ENCODE measurements around the gene HS6ST1. TPM values are rescaled to one million over a fixed set of nuclear protein-coding genes. Genes with fewer than 3 reads are reported as not detected.

Gene HS6ST1
- total and polyA plus RNA-seq, 2 donors (not counting 1 experiment from before 2014, with no cell fraction given), result 7.8 to 22.7 TPM

DNA sequence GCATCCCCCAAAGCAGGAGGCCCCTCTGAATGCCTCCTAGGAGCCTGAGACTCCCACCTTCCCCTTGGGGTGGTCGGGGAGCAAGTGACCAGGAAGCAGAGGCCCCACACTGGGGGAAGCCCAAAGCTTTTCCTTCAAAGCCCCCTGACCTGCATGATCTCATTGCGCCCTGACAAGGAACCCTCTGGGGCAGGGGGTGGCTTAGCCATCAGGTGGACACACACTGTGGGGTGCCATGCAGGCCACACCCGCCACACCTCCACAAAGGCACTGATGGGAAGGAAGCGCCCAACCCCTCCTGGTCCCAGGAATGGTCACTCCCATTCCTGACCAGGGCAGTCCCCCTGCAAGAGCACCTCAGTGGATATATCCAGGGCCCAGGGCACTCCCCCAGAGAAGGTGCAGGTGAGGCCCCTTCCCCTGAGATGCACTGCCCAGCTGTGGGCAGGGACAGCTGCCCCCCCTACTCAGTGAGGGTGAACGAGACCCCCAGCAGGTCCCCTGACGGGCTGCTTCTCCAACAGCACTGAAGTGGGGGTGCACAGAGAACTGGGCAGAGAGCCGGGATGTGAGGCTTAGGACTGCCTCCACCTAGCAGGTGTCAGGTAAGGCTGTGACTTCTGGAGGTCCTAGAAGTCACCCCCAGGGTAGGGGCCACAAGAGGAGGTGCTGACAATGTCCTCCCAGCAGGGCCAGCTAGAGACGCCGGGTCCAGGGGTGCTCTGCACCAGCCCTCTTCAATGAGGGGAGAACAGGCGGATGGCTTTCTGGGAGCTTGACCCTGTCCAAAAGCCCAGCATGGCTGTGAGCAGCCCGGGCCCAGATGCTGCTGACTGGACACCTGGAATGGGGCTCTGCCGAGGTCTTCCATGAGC lies 31.5 kb downstream of the HS6ST1 start:
- no peaks in the 10 kb centered on the region for H3K9me3 Mint-ChIP-seq (ENCODE audit: insufficient read depth)
- H3K36me3 ChIP-seq (replicated peaks in 1 of 2; ENCODE audit: control extremely low read depth in 1 of 2, control insufficient read depth in 1 of 2, extremely low read depth in 1 of 2, insufficient read depth in 2 of 2, low read length in 1 of 2), result peaks cover 0 to 3% of the 10 kb centered on the region in 2 experiments
- H3K27ac ChIP-seq (ENCODE audit: low read length in 2 of 2), result no peak overlapping the region
- H3K4me1 Mint-ChIP-seq, result peaks cover 30% of the 10 kb centered on the region
- CTCF ChIA-PET, result no interaction called here
- peaks cover 4% of the 10 kb centered on the region for H3K79me2 ChIP-seq (ENCODE audit: control insufficient read depth, insufficient read depth, low read length)
- POLR2A ChIA-PET, result no interaction called here
- H3K4me1 ChIP-seq (ENCODE audit: control insufficient read depth in 2 of 2, insufficient read depth in 2 of 2, low read length in 2 of 2), result peaks cover 4 to 18% of the 10 kb centered on the region in 2 donors
- no peak overlapping the region for H3K27ac Mint-ChIP-seq
- H2AFZ ChIP-seq (ENCODE audit: insufficient read depth, low read depth, low read length, poor library complexity, severe bottlenecking), result no peak overlapping the region
- intact Hi-C loops (cut with micrococcal nuclease), result no loop called here
- ATAC-seq (ENCODE audit: low read depth) (no peak), DNase-seq (no peak)
- H3K9ac ChIP-seq (ENCODE audit: low read length), result no peak overlapping the region
- peaks cover 87% of the 10 kb centered on the region for H4K20me1 ChIP-seq (ENCODE audit: control insufficient read depth, insufficient read depth, low read length, poor library complexity, severe bottlenecking)
- TF ChIP-seq EZH2 (IDR thresholded peaks at IDR 0.05; ENCODE audit: borderline replicate concordance, insufficient read depth, low read depth, low read length, poor library complexity, severe bottlenecking), result no peak
- TF ChIP-seq, protein P1, sequence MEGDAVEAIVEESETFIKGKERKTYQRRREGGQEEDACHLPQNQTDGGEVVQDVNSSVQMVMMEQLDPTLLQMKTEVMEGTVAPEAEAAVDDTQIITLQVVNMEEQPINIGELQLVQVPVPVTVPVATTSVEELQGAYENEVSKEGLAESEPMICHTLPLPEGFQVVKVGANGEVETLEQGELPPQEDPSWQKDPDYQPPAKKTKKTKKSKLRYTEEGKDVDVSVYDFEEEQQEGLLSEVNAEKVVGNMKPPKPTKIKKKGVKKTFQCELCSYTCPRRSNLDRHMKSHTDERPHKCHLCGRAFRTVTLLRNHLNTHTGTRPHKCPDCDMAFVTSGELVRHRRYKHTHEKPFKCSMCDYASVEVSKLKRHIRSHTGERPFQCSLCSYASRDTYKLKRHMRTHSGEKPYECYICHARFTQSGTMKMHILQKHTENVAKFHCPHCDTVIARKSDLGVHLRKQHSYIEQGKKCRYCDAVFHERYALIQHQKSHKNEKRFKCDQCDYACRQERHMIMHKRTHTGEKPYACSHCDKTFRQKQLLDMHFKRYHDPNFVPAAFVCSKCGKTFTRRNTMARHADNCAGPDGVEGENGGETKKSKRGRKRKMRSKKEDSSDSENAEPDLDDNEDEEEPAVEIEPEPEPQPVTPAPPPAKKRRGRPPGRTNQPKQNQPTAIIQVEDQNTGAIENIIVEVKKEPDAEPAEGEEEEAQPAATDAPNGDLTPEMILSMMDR (IDR thresholded peaks at IDR 0.05), result no peak
- WGBS (ENCODE audit: insufficient coverage), result 95% methylated on average over 12 of the region's 12 CpGs
- H3K4me3 Mint-ChIP-seq, result no peak overlapping the region
- peaks cover 0 to 2% (median 0%) of the 10 kb centered on the region in 3 donors for H3K9me3 ChIP-seq (ENCODE audit: control extremely low read depth in 1 of 3, control insufficient read depth in 2 of 3, insufficient read depth in 1 of 3, low read length in 2 of 3)
- no peak overlapping the region for H3K4me2 ChIP-seq (replicated peaks; ENCODE audit: low read depth, low read length, poor library complexity, severe bottlenecking)
- no peaks in the 10 kb centered on the region for H3K27me3 Mint-ChIP-seq
- H3K27me3 ChIP-seq (replicated peaks in 1 of 4; ENCODE audit: control extremely low read depth in 1 of 4, control insufficient read depth in 3 of 4, insufficient read depth in 4 of 4, low read length in 3 of 4), result no peaks in the 10 kb centered on the region
- no peak overlapping the region for H3K4me3 ChIP-seq (ENCODE audit: control extremely low read depth in 1 of 5, extremely low read depth in 1 of 5, insufficient read depth in 1 of 5, low read depth in 2 of 5, low read length in 4 of 5)

DNA sequence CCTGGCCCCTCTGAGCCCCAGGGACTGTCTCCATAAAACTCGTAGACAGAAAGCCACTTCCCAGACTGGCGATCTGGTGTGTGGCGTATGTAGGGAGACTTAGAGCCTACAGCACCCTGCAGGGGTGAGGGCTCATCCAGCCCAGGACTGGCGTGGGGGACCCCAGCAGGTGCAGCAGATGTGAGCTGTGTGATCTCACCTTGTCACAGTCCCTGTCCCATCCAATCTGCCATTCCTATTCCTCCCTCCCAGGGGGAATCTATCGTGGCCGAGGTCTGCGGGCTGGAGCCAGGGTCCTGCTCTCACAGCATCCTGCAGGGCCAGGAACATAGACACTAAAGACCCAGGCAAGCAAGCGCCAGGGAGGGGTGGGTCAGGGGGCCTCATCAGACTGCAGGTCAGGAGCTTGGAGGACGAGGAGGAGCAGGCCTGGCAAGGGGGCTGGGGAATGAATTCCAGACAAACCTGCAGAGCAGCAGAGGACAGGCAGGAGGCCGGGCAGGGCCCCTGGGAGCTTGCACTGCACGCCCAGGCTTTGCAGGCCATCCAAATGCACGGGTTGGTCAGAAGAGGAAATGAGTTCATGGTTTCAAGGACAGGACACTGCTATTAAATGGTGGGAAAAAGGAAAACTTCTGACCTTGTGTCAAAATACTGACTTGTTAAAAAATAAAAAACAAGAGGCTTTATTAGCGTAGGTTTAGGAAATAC lies 32.5 kb downstream of the HS6ST1 start:
- no peak for TF ChIP-seq EZH2 (IDR thresholded peaks at IDR 0.05; ENCODE audit: borderline replicate concordance, insufficient read depth, low read depth, low read length, poor library complexity, severe bottlenecking)
- TF ChIP-seq, protein P1 (IDR thresholded peaks at IDR 0.05), result no peak
- Histone ChIP-seq H3K27ac (ENCODE audit: low read length in 2 of 2) (no peak overlapping the region), H3K36me3 (replicated peaks in 1 of 2; ENCODE audit: control extremely low read depth in 1 of 2, control insufficient read depth in 1 of 2, extremely low read depth in 1 of 2, insufficient read depth in 2 of 2, low read length in 1 of 2) (peaks cover 0 to 3% of the 10 kb centered on the region in 2 experiments), H2AFZ (ENCODE audit: insufficient read depth, low read depth, low read length, poor library complexity, severe bottlenecking) (no peak overlapping the region), H3K27me3 (replicated peaks in 1 of 4; ENCODE audit: control extremely low read depth in 1 of 4, control insufficient read depth in 3 of 4, insufficient read depth in 4 of 4, low read length in 3 of 4) (no peaks in the 10 kb centered on the region), H3K4me3 (ENCODE audit: control extremely low read depth in 1 of 5, extremely low read depth in 1 of 5, insufficient read depth in 1 of 5, low read depth in 2 of 5, low read length in 4 of 5) (no peak overlapping the region), H3K9ac (ENCODE audit: low read length) (no peak overlapping the region), H4K20me1 (ENCODE audit: control insufficient read depth, insufficient read depth, low read length, poor library complexity, severe bottlenecking) (peaks cover 87% of the 10 kb centered on the region), H3K79me2 (ENCODE audit: control insufficient read depth, insufficient read depth, low read length) (no peaks in the 10 kb centered on the region), H3K4me2 (replicated peaks; ENCODE audit: low read depth, low read length, poor library complexity, severe bottlenecking) (no peak overlapping the region), H3K4me1 (ENCODE audit: control insufficient read depth in 2 of 2, insufficient read depth in 2 of 2, low read length in 2 of 2) (peaks cover 7 to 19% of the 10 kb centered on the region in 2 donors), H3K9me3 (ENCODE audit: control extremely low read depth in 1 of 3, control insufficient read depth in 2 of 3, insufficient read depth in 1 of 3, low read length in 2 of 3) (no peaks in the 10 kb centered on the region)
- intact Hi-C loops (cut with micrococcal nuclease), result no loop called here
- Mint-ChIP-seq H3K4me3 (no peak overlapping the region), H3K27ac (no peak overlapping the region), H3K27me3 (no peaks in the 10 kb centered on the region), H3K9me3 (ENCODE audit: insufficient read depth) (no peaks in the 10 kb centered on the region), H3K4me1 (peaks cover 31% of the 10 kb centered on the region)
- ChIA-PET CTCF (no interaction called here), POLR2A (no interaction called here)
- WGBS (ENCODE audit: insufficient coverage), result 99% methylated on average over 10 of the region's 13 CpGs
- DNase-seq, result no peak
- no peak for ATAC-seq (ENCODE audit: low read depth)

Measured in B cell (primary cell).